ENCODE results near the gene SPAG16. TPM values are rescaled to one million over a fixed set of nuclear protein-coding genes. Genes with fewer than 3 reads are reported as not detected.

The SPAG16 gene
- total RNA-seq, 1 experiment from 2014 or later = 17.3 TPM

- H3K27ac Mint-ChIP-seq = no peak overlapping the region
- WGBS (ENCODE audit: extremely low coverage, insufficient read length, low lambda C conversion rate) = no CpG with 5 or more reads among the region's 7 CpGs
Measured at GRCh38 chr2:213862407-213863076, 578.3 kb downstream of the SPAG16 start.

More at GRCh38 chr2:213862407-213863076, 578.3 kb downstream of the SPAG16 start:
- Histone ChIP-seq H3K23ac (ENCODE audit: insufficient read length, low read depth, low read length) (no peak overlapping the region), H3K56ac (ENCODE audit: insufficient read length, low read depth, low read length) (no peak overlapping the region), H3K4me1 (ENCODE audit: insufficient read depth, low read length) (no peaks in the 10 kb centered on the region), H2AK5ac (ENCODE audit: insufficient read length, low read length) (no peak overlapping the region), H3K14ac (ENCODE audit: insufficient read depth, low read length) (no peak overlapping the region), H3K18ac (ENCODE audit: insufficient read length, low read depth, low read length) (no peak overlapping the region), H4K91ac (ENCODE audit: insufficient read length, low read depth, low read length) (no peak overlapping the region), H3K9ac (ENCODE audit: extremely low read depth, insufficient read length, low read length) (no peak overlapping the region), H2BK15ac (ENCODE audit: low read depth, low read length) (no peak overlapping the region), H2BK20ac (ENCODE audit: low read depth, low read length, poor library complexity, severe bottlenecking) (no peak overlapping the region), H4K5ac (ENCODE audit: insufficient read length, low read depth, low read length) (no peak overlapping the region), H3K4ac (ENCODE audit: low read depth, low read length) (no peak overlapping the region), H3K23me2 (ENCODE audit: insufficient read length, low read depth, low read length, poor library complexity, severe bottlenecking) (no peaks in the 10 kb centered on the region), H2BK12ac (ENCODE audit: insufficient read length, low read depth, low read length) (no peak overlapping the region), H3T11ph (ENCODE audit: low read length) (no peak overlapping the region), H3K4me2 (ENCODE audit: insufficient read depth, insufficient read length, low read length) (no peak overlapping the region), H2BK120ac (ENCODE audit: low read depth, low read length, poor library complexity, severe bottlenecking) (no peak overlapping the region), H3K27ac (ENCODE audit: insufficient read length, low read depth, low read length) (no peak overlapping the region), H2BK5ac (ENCODE audit: insufficient read length, low read length) (no peak overlapping the region), H2AFZ (ENCODE audit: low read length) (no peak overlapping the region), H4K8ac (replicated peaks; ENCODE audit: insufficient read length, low read depth, low read length) (no peak overlapping the region), H3K9me3 (ENCODE audit: control insufficient read depth, low read depth, low read length) (no peaks in the 10 kb centered on the region), H3K79me1 (ENCODE audit: insufficient read depth, low read depth, low read length, poor library complexity, severe bottlenecking) (no peaks in the 10 kb centered on the region), H3K79me2 (ENCODE audit: insufficient read depth, low read length) (no peaks in the 10 kb centered on the region), H4K20me1 (ENCODE audit: control insufficient read depth, insufficient read depth, insufficient read length) (no peaks in the 10 kb centered on the region), H3K27me3 (ENCODE audit: insufficient read depth, low read length) (no peaks in the 10 kb centered on the region)
- Mint-ChIP-seq H3K4me1 (no peaks in the 10 kb centered on the region), H3K4me3 (no peak overlapping the region), H3K36me3 (ENCODE audit: insufficient read depth in 1 of 3, low read depth in 3 of 3) (no peaks in the 10 kb centered on the region), H3K9me3 (no peaks in the 10 kb centered on the region; a peak in 2 of 5 replicates), H3K27me3 (ENCODE audit: low read depth) (no peaks in the 10 kb centered on the region)
- no peak for DNase-seq
- TF ChIP-seq CTCF (conservative IDR thresholded peaks at IDR 0.05) = no peak

Measured in H9 (cell line).